DMS53 treated with DMSO at 0.1 percent for 48 hours (cell line): ENCODE results near the gene OR13J1.
"Not testable (repeated sequence)": the region's sequence is repeated elsewhere in the genome, so short reads cannot be mapped to it uniquely, and the experiment has no call there.

Experiments used
- DNase-seq: peaks from one replicate; lab custom pipeline; 2025; ENCODE audit not compliant: unreplicated experiment; lab: John Stamatoyannopoulos, UW

The OR13J1 gene

DNA sequence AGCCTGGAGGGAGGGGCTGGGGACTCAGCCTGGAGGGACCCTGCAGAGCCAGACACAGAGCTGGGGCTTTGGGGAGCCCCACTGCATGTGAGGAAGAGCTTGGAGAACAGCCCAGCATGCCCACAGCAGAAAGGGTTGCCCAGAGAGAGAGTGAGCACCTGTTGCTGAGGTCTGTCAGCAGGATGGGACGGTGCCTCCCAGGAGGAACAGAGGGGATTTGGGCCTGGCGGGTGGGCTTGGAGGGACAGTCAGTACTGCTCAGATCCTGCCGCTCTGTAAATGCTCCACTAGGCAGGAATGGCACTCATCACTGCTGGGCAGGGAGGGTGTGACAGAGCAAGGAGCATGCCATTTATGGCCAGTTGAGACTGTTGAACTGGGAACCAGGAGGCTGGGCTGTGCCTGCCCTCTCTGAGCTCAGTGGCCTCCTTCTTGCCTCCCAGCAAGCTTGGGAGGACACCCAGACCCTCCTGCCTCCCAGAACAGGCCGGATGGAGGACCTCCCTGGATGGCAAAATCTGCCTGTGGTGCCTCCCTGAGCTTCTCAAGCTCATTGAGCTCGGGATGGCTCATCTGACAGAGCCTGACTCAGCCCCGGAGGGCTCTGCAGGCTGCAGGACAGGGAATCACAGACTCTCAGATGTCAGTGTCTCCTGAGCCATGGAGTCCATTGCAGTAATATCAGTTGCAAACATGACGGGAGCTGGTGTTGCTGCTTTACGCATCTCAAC, 35.0 kb upstream of the OR13J1 start:
- DNase-seq: no peak

DNA sequence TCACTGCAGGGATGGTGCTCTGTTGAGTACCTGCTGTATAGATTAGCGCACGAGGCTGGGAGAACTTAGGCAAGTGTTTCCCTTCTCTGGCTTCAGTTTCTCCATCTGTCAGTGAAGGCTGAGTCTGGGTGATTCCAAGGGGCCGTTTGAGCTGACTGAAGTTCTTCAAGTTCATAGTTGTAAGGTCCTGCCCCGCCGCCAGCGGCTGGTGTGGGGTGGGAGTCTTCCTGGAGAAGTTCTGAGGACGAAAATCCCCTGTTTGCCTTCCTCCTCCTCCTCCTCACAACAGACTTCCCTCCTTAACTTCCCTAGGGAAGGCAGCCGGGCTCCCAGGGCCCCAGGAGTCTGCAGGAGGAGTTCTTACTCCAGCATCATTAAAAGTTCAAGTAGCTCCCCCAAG, 34.1 kb upstream of the OR13J1 start:
- DNase-seq: no peak

DNA sequence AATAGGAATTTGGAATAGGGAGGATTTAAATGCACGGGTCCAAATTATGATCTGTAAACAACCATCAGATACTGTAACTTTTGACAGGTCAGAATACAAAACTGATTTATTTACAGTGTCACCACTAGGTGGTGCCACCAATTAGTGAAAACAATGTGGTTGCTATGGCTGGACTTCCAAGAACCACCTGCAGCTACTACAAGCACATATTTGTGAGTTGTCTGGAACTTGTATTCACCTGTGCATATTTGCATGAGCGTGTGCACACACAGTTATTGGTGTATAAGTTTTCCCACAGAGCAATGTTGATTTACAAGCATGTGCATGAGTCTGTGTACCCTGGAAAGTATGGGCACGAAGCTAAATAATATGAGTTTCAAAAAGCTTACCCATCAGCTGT, 32.8 kb upstream of the OR13J1 start:
- DNase-seq: peak; percentile 45

DNA sequence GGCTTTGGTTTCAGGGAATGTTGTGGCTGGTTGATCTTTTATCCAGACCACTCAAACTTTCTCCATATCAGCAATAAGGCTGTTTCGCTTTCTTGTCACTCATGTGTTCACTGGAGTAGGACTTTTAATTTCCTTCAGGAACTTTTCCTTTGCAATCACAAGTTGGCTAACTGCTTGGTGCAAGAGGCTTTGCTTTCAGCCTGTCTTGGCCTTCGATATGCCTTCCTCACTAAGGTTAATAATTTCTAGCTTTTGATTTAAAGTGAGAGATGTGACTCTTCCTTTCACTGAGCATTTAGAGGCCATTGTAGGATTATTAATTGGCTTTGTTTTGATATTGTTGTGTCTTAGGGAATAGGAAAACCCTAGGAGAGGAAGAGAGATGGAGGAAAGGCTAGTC, 28.8 kb upstream of the OR13J1 start:
- DNase-seq: no peak

DNA sequence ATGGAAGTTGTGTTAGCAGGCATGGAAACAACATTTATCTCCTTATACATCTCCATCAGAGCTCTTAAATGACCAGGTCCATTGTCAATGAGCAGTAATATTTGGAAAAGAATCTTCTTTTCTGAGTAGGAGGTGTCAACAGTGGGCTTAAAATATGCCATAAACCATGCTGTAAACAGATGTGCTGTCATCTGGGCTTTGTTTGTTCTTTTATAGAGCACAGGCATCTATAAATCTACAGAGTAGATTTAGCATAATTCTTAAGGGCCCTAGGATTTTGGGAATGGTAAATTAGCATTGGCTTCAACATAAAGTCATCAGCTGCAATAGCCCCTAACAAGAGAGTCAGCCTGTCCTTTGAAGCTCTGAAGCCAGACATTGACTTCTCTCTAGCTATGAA, 28.1 kb upstream of the OR13J1 start:
- DNase-seq: no peak

DNA sequence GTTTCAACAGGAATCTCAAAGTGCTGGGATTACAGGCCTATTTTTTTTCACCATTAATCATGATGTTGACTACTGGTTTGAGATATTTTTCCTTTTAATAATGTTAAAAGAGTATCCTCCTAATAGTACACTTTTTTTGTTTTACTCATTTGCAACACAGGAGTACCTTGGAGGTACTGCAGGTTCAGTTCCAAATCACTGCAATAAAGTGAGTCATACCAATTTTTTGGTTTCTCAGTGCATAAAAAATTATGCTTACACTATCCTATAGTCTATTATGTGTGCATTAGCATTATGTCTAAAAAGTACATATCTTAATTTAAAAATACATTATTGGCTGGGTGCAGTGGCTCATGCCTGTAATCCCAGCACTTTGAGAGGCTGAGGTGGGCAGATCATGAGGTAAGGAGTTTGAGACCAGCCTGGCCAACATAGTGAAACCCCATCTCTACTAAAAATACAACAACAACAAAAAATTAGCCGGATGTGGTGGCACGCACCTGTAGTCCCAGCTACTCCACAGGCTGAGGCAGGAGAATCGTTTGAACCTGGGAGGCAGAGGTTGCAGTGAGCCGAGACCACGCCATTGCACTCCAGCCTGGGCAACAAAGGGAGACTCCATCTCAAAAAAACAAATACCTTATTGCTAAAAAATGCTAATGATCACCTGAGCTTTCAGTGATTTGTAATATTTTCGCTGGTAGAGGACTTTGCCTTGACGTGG, 27.3 kb upstream of the OR13J1 start:
- DNase-seq: not testable (repeated sequence)

DNA sequence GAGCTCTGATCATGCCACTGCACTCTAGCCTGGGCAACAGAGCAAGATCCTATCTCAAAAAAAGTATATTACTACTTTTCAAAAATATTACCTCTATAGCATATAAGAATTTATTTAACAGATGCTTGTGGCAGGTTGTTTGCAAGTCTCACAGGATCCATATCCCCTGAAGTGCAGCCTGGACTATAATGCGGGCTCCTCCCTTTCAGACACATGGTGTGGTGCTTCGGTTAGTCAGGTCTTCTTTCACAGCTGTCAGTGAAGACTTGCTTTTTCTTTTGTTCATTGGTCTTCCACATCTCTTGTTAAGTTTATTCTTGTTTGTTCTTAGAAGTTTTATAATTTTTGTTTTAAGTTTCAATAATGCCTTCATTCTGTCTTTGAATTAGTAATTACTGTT, 26.4 kb upstream of the OR13J1 start:
- DNase-seq: no peak

DNA sequence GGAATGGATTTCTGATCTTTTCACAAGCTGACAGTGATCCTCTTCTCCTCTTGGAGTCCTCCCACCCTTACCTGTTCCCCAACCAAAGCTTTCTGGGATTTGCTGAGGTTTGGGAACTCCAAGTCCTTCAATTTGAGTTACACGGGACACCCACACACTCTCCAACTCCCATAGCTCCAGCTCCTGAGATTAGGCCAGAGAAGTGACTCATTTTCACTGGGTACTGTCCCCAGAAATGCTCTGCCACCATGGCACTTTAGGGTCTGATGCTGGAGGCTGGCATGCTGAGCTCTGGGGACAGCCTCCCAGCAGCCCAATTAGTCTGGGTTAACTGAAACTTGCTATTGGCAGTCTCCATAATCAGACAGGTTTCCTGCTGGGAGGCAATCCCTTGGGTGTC, 21.9 kb upstream of the OR13J1 start:
- no peak for DNase-seq

DNA sequence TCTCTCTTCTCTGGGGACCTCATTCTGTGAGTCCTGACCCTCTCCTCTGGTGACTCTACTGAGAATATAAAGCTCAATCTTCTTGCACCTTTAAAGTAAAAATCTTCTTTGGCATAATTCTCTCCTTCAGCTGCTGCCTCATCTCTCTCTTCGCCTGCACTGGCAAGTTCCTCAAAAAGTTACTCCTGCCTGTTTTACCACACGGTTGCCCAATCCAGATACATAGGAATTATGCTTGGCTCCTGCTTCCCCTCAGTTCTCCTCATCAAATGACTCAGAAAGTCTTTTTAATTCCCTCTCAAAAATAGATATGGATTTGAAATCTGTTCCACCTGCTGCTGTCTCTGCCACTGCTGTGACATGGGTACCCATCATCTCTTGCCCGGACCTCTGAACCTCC, 21.4 kb upstream of the OR13J1 start:
- DNase-seq: no peak

DNA sequence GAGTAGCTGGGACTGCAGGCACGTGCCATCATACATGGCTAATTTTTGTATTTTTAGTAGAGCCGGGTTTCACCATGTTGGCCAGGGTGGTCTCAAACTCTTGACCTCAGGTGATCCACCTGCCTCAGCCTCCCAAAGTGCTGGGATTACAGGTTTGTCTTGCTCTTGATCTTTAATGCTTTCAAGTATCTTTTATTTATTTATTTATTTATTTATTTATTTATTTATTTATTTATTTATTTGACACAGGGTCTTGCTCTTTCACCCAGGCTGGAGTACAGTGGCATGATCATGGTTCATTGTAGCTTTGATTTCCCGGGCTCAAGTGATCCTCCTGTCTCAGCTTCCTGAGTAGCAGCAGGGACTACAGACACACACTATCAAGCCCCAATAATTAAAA, 14.7 kb upstream of the OR13J1 start:
- not testable (repeated sequence) for DNase-seq

DNA sequence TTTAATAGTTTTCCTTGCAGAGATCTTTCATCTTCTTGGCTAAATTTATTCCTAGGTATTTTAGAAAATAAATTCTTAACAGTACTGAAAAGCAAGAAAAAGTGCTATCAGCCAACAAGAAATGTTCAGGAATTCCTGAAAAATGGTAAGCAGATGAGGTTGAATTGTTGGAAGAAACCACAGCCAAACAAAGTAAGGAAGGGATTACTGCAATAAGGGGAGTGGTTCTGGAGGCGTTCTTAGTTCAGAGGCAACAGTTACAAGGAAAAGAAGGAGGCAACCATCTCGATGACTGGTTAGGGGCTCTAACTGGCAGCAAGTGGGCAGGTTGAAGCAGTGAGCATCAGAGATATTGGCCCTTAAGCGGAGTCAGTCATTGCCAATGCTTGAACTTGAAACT, 12.8 kb upstream of the OR13J1 start:
- no peak for DNase-seq

DNA sequence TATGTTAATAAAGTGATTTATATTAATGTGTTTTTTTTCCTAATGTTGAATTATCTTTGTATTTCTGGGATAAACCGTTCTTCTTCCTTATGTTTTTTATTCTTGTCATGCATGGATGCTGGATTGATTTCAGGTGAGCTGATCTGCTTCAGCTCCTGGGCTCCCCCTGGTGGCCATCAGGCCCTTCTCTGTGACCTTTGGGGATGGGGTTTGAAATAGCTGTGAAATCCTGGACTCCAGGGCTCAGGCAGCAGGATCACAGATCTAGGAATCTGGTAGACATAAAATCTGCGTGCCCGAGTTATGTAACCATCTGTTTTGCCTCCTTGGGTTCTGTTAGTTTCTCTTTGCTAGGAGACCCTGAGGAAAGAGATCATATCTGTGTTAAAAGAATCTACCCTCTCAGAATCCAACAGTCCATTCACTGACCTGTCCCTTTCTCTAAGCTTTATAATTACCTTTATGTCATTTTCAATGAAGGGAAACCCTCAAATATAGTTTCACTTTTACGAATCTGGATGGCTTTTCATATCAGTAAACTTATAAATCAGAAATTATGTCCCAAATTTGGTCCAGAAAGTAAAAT, 12.2 kb upstream of the OR13J1 start:
- peak; percentile 50 for DNase-seq

DNA sequence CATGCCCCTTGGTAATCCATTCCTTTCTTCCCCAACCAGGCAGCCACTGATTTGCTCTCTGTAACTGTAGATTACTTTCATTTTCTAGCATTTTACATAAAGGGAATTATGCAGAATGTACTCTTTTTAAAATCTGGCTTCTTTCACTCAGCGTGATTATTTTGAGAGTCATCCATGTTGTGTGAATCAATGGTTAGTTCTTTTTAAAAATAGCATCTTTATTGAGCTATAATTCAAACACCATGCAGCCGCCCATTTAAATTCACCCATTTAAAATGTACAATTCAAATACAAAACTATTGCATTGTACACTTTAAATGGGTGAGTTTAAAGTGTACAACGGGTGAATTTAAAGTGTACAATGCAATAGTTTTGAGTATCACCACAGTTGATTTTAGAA, 2.3 kb upstream of the OR13J1 start:
- DNase-seq: no peak

DNA sequence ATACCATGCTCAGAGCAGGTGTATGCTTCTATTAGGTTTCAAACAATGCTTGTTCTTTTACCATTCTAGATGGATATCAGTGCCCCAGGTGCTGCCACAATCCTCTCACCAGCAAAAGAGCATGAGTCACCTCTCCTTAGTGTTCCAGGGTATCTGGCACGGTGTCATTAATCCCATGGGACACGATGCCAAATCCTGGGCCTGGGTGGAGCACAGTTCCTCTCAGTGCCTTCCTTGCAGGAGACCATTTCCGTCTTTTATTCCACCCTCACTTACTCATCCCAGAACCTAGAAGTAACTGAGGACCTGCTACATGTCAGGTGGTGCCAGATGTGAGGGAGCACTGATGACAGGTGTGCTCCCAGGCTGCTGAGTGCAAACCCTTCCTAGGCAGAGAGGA, 1.3 kb upstream of the OR13J1 start:
- peak; percentile 33 for DNase-seq

DNA sequence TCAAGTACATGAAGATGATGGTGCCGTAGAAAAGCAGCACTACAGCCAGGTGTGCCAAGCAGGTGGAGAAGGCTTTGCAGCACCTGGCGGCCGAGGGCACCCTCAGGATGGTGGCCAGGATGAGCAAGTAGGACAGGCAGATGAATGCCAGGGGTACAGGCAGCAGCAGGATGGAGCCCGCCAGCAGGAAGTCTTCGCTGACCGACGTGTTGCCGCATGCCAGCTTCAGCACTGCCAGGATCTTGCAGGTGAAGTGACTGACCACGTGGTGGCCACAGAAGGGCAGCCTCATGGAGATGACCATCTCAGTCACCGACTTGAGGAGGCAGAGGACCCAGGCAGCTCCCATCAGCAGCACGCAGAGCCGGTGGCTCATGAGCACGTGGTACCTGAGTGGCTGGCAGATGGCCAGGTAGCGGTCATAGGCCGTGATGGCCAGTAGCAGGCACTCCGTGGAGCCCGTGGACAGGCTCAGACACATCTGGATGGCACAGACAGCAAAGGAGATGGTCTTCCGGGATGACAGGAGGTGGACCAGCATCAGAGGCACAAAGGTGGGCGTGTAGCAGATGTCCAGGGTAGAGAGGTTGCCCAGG, 482 bp downstream of the OR13J1 start:
- no peak for DNase-seq

DNA sequence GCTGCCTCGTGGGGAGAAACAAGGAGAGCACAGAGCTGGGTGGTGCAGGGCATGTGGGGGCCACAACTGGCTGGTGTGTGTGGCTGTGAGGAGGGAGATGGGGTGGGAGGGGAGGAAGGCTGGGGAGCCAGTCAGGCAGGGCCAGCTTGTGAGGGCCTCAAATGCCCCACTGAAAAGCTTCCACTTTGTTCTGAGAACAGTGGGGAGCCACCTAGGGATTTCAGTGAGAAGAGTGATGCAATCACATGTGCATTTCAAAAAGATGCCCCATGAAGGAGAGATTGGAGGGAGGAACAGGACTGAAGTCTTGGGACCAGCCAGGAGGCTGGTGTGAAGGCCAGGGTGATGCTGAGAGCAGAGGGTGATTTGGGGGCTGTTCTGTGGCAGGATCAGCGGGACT, 1.3 kb downstream of the OR13J1 start:
- DNase-seq: no peak

DNA sequence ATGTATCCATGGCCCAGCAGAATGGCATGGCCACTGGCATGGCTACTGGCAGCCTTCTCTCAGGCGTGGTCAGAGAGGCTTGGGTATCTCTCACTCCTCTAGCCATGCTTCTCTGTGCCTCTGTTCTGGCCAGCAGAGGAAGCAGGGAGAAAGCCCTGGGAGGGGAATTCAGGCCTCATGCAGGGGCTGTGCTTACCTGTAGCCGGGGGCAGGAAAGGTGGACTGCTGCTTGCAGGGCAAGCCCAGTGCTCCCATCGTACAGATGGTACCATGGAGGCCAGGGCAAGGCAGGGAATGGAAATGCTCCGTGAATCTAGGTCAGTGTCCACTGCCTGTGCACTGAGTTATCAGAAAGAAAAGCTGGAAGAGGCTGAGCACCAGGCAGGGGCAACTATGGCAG, 2.7 kb downstream of the OR13J1 start:
- no peak for DNase-seq

DNA sequence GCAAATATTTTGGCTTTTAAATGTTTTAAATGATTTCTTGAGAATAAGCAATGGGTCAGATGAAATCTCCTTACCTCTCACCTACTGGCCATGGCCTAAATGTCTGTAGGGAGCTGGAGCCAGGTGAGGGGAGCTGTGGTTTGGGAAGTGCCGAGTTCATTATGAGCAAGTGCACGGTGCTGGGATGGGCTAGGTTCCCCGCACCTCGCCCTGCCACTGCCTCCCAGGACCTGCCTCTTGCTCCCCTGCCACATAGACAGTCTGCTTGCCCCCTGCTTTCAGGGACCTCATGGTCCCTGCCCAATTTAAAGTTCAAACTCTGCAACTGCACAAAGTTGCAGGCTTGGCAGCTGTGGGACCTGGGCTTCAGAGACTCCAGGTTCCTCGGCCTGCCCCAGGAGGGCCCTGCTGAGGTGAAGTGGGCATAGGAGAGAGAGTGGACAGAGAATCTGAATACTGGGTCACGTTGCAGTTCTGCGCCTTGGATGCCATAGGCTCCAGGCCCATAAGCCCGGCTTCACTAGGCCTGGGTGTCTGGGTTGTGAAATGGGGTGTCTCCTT, 5.4 kb downstream of the OR13J1 start:
- DNase-seq: no peak

DNA sequence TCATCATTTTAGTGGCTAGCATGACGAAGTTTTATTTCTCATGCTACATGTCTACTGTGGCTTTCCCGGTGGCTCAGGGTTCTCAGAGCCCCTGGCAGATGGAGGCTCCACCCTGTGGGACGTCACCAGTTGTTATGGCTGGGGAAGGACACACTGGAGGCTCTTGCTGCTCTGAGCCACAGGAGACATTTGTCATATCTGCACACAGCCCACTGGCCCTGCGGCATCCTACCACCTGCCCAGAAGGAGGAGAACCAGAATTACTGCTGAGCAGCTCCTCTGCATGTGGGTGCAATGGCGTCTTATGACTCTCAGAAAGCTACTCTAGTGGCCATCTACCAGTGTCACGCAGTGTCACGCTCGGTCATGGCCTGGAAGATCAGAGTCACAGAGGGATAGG, 6.6 kb downstream of the OR13J1 start:
- DNase-seq: no peak

DNA sequence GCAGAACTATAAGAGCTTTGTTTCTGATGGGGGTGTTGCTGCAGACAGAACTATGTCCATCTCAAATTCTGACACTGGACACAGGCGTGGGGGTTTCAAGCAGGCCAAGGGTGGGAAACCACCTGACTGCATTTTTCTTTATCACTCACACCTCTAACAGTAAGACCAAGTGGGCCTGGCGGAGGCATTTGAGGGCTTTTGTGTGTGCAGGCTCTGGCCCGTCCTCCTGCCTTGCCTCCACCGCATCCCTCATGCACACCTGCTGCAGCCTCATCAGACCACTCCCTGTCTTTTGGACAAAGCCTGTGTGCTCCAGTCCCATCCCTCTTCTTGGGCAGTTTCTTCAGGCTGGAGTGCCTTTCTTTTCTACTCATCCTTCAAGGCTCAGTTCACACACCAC, 7.9 kb downstream of the OR13J1 start:
- DNase-seq: no peak

DNA sequence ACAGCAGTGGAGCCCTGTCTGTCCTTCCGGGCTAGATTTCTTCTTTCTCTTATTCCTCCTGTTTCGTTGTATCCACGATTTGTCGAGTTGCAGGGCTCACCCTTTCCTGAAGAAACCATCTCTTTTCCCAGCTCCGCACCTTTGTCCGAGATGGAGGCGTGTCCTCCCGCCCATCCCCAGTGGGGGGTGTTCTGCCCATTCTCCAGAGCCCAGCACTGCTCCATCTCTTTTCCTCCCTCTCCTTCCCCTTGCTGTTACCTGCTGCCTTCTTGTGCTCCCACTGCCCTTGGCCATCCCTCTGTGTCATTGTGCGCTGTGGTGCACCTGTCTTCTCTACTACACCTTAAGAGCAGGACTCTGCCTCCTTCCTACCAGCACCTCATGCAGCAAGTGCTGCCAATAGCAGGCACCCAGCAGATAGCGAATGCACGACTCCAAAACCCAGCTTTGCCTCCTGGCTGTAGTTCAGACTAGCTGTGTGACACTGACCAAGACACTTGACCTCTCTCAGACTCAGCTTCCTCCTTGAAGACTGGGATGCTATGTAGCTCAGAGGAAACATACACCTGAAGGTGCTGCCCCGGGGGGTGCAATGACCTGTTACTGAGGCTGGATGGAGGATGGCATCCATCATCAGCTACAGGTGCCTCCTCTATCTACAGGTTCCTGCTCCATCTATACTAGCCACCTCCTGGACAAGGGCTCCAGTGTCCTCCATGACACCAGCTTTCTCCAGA, 8.9 kb downstream of the OR13J1 start:
- DNase-seq: no peak
